H1 (cell line): Measurements from ENCODE around the gene APOL4.

Experiments
- ATF2 ChIP-seq: IDR thresholded peaks from 2 replicates; pipeline ENCODE4 v1.6.1; 2012; ENCODE audit warnings: low read length, inconsistent platforms
- CTCF ChIP-seq, 3 experiments: IDR thresholded peaks; 1 replicate in 2 of 3; 2 replicates in 1 of 3; pipeline versions ENCODE4 v1.5.1 to v1.6.1; 2011; ENCODE audit warnings: low read length in 3 of 3, mild to moderate bottlenecking in 3 of 3, inconsistent platforms in 2 of 3, low read depth in 1 of 3, moderate library complexity in 1 of 3; ENCODE audit not compliant: insufficient read depth in 1 of 3; ENCODE audit errors: control extremely low read depth in 1 of 3
- GABPA ChIP-seq: IDR thresholded peaks from 2 replicates; pipeline ENCODE4 v1.6.1; 2011; ENCODE audit warnings: mild to moderate bottlenecking, low read length, moderate library complexity, borderline replicate concordance; ENCODE audit not compliant: insufficient read depth
- POLR2AphosphoS5 ChIP-seq: IDR thresholded peaks from 2 replicates; pipeline ENCODE4 v1.6.1; 2011; ENCODE audit warnings: low read depth, low read length
- SP1 ChIP-seq: IDR thresholded peaks from 2 replicates; pipeline ENCODE4 v1.6.1; 2011; ENCODE audit warnings: low read depth, low read length
- TAF7 ChIP-seq: optimal IDR thresholded peaks from 2 replicates; pipeline ENCODE3; 2011; ENCODE audit warnings: low read depth, mild to moderate bottlenecking, inconsistent platforms, low read length, moderate library complexity, borderline replicate concordance

- TF ChIP-seq SP1 (no peak), POLR2AphosphoS5 (no peak), CTCF (IDR thresholded peaks at IDR 0.05; ENCODE audit: control extremely low read depth in 1 of 3, insufficient read depth in 1 of 3, low read depth in 1 of 3, low read length in 3 of 3) (no peak), ATF2 (no peak), TAF7 (no peak), GABPA (no peak)
Measured at GRCh38 chr22:36239150-36239400, 37.5 kb upstream of the APOL4 start.
